Mesenchymal stem cell (in vitro differentiated cells and primary cell): ENCODE results near the gene ABCC10.

Source experiments
- DNase-seq: peaks from one replicate; pipeline ENCODE4 v3.0.0-alpha.2; 2013
- H2AFZ ChIP-seq: one replicate; pipeline ENCODE4 v1.6.1; 2013; ENCODE audit warnings: low read depth, mild to moderate bottlenecking, control low read depth, inconsistent platforms, low read length, moderate library complexity
- H2AK5ac ChIP-seq: 2 replicates; pipeline ENCODE4 v1.6.1; 2013; ENCODE audit warnings: low read length, moderate library complexity, mild to moderate bottlenecking, inconsistent platforms; ENCODE audit not compliant: severe bottlenecking
- H2BK120ac ChIP-seq: one replicate; pipeline ENCODE4 v1.6.1; 2013; ENCODE audit warnings: low read depth, mild to moderate bottlenecking, inconsistent platforms, low read length, moderate library complexity
- H2BK12ac ChIP-seq, 2 experiments: one replicate each; pipeline ENCODE4 v1.6.1; 2013; ENCODE audit warnings: inconsistent platforms in 2 of 2, low read length in 2 of 2, mild to moderate bottlenecking in 2 of 2, moderate library complexity in 2 of 2, control low read depth in 1 of 2
- H2BK15ac ChIP-seq: one replicate; pipeline ENCODE4 v1.6.1; 2013; ENCODE audit warnings: mild to moderate bottlenecking, low read depth, inconsistent platforms; ENCODE audit not compliant: poor library complexity, severe bottlenecking
- H2BK5ac ChIP-seq: 2 replicates; pipeline ENCODE4 v1.6.1; 2013; ENCODE audit warnings: low read depth, mild to moderate bottlenecking, low read length, control low read depth, inconsistent platforms; ENCODE audit not compliant: poor library complexity, severe bottlenecking
- H3K14ac ChIP-seq, 2 experiments: one replicate each; pipeline ENCODE4 v1.6.1; 2013; ENCODE audit warnings: inconsistent platforms in 2 of 2, low read length in 2 of 2, control low read depth in 1 of 2, mild to moderate bottlenecking in 1 of 2, moderate library complexity in 1 of 2
- H3K18ac ChIP-seq, 2 experiments: one replicate each; pipeline ENCODE4 v1.6.1; 2013; ENCODE audit warnings: inconsistent platforms in 2 of 2, low read length in 2 of 2, control low read depth in 1 of 2, low read depth in 1 of 2, mild to moderate bottlenecking in 1 of 2
- H3K23ac ChIP-seq, 2 experiments: one replicate each; pipeline ENCODE4 v1.6.1; 2013; ENCODE audit warnings: inconsistent platforms in 2 of 2, low read length in 2 of 2, mild to moderate bottlenecking in 2 of 2, moderate library complexity in 2 of 2, control low read depth in 1 of 2
- H3K27ac ChIP-seq: 2 replicates; pipeline ENCODE4 v1.5.1; 2013; ENCODE audit warnings: mild to moderate bottlenecking, moderate library complexity, low read length, control low read depth, inconsistent platforms; ENCODE audit not compliant: poor library complexity, severe bottlenecking
- H3K27me3 ChIP-seq, 2 experiments: 2 replicates each; pipeline versions ENCODE4 v1.6.1 to v1.7.0; 2013; ENCODE audit warnings: low read length in 2 of 2, mild to moderate bottlenecking in 2 of 2, moderate library complexity in 2 of 2, control low read depth in 1 of 2, inconsistent platforms in 1 of 2; ENCODE audit not compliant: control insufficient read depth in 1 of 2, insufficient read depth in 1 of 2
- H3K36me3 ChIP-seq, 2 experiments: 2 replicates each; pipeline versions ENCODE4 v1.6.1 to v1.7.0; 2013; ENCODE audit warnings: low read length in 2 of 2, control low read depth in 1 of 2, inconsistent platforms in 1 of 2, low read depth in 1 of 2, mild to moderate bottlenecking in 1 of 2; ENCODE audit not compliant: insufficient read depth in 2 of 2, control insufficient read depth in 1 of 2
- H3K4ac ChIP-seq, 2 experiments: one replicate each; pipeline ENCODE4 v1.6.1; 2013; ENCODE audit warnings: inconsistent platforms in 2 of 2, low read length in 2 of 2, mild to moderate bottlenecking in 2 of 2, moderate library complexity in 2 of 2, control low read depth in 1 of 2, low read depth in 1 of 2
- H3K4me1 ChIP-seq: 2 replicates; pipeline ENCODE4 v1.6.1; 2013; ENCODE audit warnings: low read depth, low read length, control low read depth; ENCODE audit not compliant: control insufficient read depth, insufficient read depth
- H3K4me2 ChIP-seq: 2 replicates; pipeline ENCODE4 v1.6.1; 2013; ENCODE audit warnings: low read length, mild to moderate bottlenecking, inconsistent platforms; ENCODE audit not compliant: poor library complexity, severe bottlenecking
- H3K4me3 ChIP-seq, 2 experiments: 2 replicates each; pipeline versions ENCODE4 v1.5.1 to v1.7.0; 2013; ENCODE audit warnings: low read length in 2 of 2, mild to moderate bottlenecking in 2 of 2, control low read depth in 1 of 2, low read depth in 1 of 2; ENCODE audit not compliant: insufficient read depth in 1 of 2
- H3K79me1 ChIP-seq: replicated peaks from 2 replicates; pipeline ENCODE4 v1.6.1; 2013; ENCODE audit warnings: mild to moderate bottlenecking, control low read depth, low read length, inconsistent platforms; ENCODE audit not compliant: poor library complexity, severe bottlenecking
- H3K9ac ChIP-seq: 2 replicates; pipeline ENCODE4 v1.7.0; 2013; ENCODE audit warnings: mild to moderate bottlenecking, low read length, moderate library complexity
- H3K9me3 ChIP-seq: 2 replicates; pipeline ENCODE4 v1.7.0; 2013; ENCODE audit warnings: mild to moderate bottlenecking, low read length; ENCODE audit not compliant: control insufficient read depth
- H4K8ac ChIP-seq: one replicate; pipeline ENCODE4 v1.6.1; 2013; ENCODE audit warnings: inconsistent platforms, mild to moderate bottlenecking, low read length, moderate library complexity
- H4K91ac ChIP-seq: one replicate; pipeline ENCODE4 v1.6.1; 2013; ENCODE audit warnings: mild to moderate bottlenecking, low read length, inconsistent platforms
- WGBS: methylation state at CpG from one replicate; pipeline ENCODE4 v1.1.7; 2013; ENCODE audit warnings: mixed read lengths; 5-methylcytosine and 5-hydroxymethylcytosine counted together

Gene ABCC10

DNA sequence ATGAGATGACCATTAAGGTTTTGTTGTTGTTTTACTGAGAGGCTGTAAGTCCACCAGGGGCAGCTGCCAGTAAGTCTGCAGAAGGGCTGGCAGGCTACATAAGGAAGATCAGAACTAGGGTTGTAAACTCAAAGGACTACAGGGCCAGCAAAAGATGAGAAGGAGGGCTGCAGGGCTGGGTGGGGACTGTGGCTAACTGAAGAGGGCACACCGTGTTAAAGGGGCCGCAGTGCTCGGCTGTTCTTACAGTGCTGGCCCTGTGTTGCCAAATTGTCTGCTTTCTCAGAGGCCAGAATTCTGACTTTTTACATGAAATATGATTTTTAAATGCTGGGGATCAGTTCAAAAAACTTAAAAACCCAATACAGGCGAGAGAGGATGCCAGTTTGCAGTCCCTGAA, 32.4 kb upstream of the ABCC10 start:
- Histone ChIP-seq H2BK5ac (no peak overlapping the region), H2BK120ac (no peak overlapping the region), H2AK5ac (no peak overlapping the region), H3K4me3 (no peak overlapping the region), H3K4me2 (no peak overlapping the region), H3K79me1 (no peaks in the 10 kb centered on the region), H2BK15ac (no peak overlapping the region), H3K4ac (no peak overlapping the region), H2AFZ (no peak overlapping the region), H3K4me1 (peaks cover 2% of the 10 kb centered on the region), H3K9me3 (no peaks in the 10 kb centered on the region), H3K18ac (no peak overlapping the region), H3K27ac (no peak overlapping the region), H4K8ac (no peak overlapping the region), H3K23ac (no peak overlapping the region), H4K91ac (no peak overlapping the region), H3K14ac (no peak overlapping the region), H3K9ac (no peak overlapping the region), H2BK12ac (no peak overlapping the region), H3K36me3 (no peaks in the 10 kb centered on the region), H3K27me3 (peaks cover 20 to 24% of the 10 kb centered on the region in 2 experiments)
- WGBS: 99% methylated on average over 4 of the region's 4 CpGs
- no peak for DNase-seq

DNA sequence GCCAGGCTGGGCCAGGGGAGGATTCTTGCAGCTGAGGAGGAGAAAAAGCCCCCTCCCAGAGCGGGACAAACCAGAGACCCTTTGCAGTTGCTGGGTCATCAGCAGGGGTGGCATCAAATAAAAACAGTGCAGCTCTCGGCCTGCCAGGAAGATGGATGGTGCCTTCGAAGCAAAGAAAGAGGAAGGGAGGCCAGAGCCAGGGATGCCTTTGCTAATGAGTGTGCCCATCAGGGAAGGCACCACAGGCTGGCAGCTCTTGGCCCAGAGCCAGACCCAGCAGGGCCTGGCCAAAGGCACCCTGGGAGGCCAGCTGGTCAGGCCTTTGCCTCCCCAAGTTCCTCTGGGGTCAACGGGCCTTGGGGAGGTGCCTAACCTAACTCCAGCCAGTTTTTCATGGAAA, 31.6 kb upstream of the ABCC10 start:
- no peak overlapping the region for H2AFZ ChIP-seq
- H4K8ac ChIP-seq: no peak overlapping the region
- no peak overlapping the region for H2AK5ac ChIP-seq
- no peak overlapping the region for H4K91ac ChIP-seq
- 94% methylated on average over 3 of the region's 4 CpGs for WGBS
- no peak overlapping the region for H3K27ac ChIP-seq
- H2BK12ac ChIP-seq: peak overlapping the region in 1 of 2 experiments; percentile 71
- no peak overlapping the region for H3K14ac ChIP-seq
- H3K23ac ChIP-seq: no peak overlapping the region
- H2BK15ac ChIP-seq: no peak overlapping the region
- no peak overlapping the region for H3K18ac ChIP-seq
- peaks cover 2% of the 10 kb centered on the region for H3K4me1 ChIP-seq
- H3K36me3 ChIP-seq: no peaks in the 10 kb centered on the region
- peaks cover 19 to 20% of the 10 kb centered on the region in 2 experiments for H3K27me3 ChIP-seq
- H2BK120ac ChIP-seq: no peak overlapping the region
- no peaks in the 10 kb centered on the region for H3K9me3 ChIP-seq
- no peak overlapping the region for H3K9ac ChIP-seq
- H3K79me1 ChIP-seq: no peaks in the 10 kb centered on the region
- H3K4me2 ChIP-seq: no peak overlapping the region
- H2BK5ac ChIP-seq: no peak overlapping the region
- no peak overlapping the region for H3K4ac ChIP-seq
- H3K4me3 ChIP-seq: no peak overlapping the region
- no peak for DNase-seq

DNA sequence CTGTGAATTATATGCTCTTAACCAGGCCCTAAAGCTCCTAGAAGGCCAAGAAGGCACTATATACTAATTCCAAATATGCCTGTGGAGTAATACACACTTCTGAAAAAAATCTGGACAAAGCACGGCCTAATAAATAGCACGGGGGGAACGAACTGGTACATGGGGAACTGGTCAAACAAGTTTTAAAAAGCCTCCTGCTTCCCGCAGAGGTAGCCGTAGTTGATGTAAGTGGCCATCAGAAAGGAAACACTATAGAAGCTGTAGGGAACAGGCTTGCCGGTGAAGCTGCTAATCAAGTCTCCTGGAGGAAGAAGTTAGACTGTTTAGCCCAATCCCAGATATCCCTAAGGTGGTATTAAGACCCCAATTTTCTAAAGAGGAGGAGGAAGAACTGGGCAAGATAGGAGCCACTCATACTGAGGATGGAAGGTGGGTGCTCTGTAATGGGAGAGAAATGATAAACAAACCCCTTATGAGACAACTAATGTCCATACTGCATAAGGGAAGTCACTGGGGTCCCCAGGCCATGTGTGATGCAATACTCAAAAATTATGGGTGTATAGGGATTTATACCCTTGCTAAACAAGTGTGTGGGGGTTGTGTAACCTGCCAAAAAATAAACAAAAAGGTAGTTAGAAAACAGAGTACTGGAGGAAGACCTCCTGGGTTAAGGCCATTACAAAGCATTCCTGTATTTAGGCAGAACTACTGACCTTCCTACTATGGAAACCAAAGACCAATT, 30.8 kb upstream of the ABCC10 start:
- no peak overlapping the region for H3K9ac ChIP-seq
- H2AFZ ChIP-seq: no peak overlapping the region
- peaks cover 2% of the 10 kb centered on the region for H3K4me1 ChIP-seq
- no peaks in the 10 kb centered on the region for H3K9me3 ChIP-seq
- no peak overlapping the region for H3K4me3 ChIP-seq
- H3K27ac ChIP-seq: no peak overlapping the region
- H3K79me1 ChIP-seq: no peaks in the 10 kb centered on the region
- H2BK5ac ChIP-seq: no peak overlapping the region
- H2BK15ac ChIP-seq: no peak overlapping the region
- H3K14ac ChIP-seq: no peak overlapping the region
- H4K8ac ChIP-seq: no peak overlapping the region
- no peak overlapping the region for H3K18ac ChIP-seq
- H3K4me2 ChIP-seq: no peak overlapping the region
- H3K4ac ChIP-seq: no peak overlapping the region
- H3K27me3 ChIP-seq: peaks cover 12 to 15% of the 10 kb centered on the region in 2 experiments
- WGBS: 79% methylated on average over 6 of the region's 6 CpGs
- no peak for DNase-seq
- H2BK120ac ChIP-seq: no peak overlapping the region
- no peak overlapping the region for H2BK12ac ChIP-seq
- H3K23ac ChIP-seq: no peak overlapping the region
- H4K91ac ChIP-seq: no peak overlapping the region
- H3K36me3 ChIP-seq: no peaks in the 10 kb centered on the region
- H2AK5ac ChIP-seq: no peak overlapping the region

DNA sequence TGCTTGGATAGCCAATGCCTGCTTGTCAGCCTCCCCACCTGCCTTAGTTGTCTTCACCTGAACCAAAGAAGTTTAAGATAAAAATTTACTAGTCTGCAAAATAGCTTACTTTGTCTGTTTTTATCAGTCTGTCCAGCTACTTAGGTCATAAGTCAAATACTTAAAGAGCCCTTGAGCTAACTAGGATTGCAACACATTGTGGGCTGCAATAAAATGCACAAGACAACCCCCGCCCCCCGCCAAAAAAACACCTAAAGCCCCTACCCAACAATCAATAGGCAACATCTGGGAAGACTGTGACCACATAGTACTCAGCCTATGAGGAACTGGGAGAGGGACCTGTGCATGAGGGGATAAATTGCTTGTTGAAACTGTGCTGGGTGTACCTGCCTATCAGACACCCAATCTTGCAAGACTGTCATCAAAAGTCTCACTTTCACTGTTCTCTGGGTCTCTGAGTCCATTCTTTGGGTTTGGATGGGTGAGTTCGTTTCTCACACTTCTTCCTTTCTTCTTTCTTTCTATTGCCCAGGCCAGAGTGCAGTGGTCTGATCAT, 27.3 kb upstream of the ABCC10 start:
- Histone ChIP-seq H2AK5ac (no peak overlapping the region), H2AFZ (no peak overlapping the region), H3K27me3 (peaks cover 6 to 18% of the 10 kb centered on the region in 2 experiments), H3K27ac (no peak overlapping the region), H3K4ac (no peak overlapping the region), H3K14ac (peak overlapping the region in 1 of 2 experiments; percentile 63), H3K36me3 (no peaks in the 10 kb centered on the region), H3K18ac (no peak overlapping the region), H3K23ac (no peak overlapping the region), H4K91ac (no peak overlapping the region), H2BK5ac (no peak overlapping the region), H2BK120ac (no peak overlapping the region), H3K4me3 (no peak overlapping the region), H3K4me1 (peaks cover 2% of the 10 kb centered on the region), H2BK12ac (no peak overlapping the region), H3K79me1 (no peaks in the 10 kb centered on the region), H3K9ac (no peak overlapping the region), H3K9me3 (no peaks in the 10 kb centered on the region), H4K8ac (no peak overlapping the region), H3K4me2 (no peak overlapping the region), H2BK15ac (no peak overlapping the region)
- no peak for DNase-seq
- 70% methylated on average over 1 of the region's 3 CpGs for WGBS
